Right forelimb (tissue), 1 donor: ENCODE measurements around the gene PLA2G6.
A peak's percentile ranks its signal among the peaks of the same experiment; 100 is the strongest.
"Not testable (repeated sequence)": the region's sequence is repeated elsewhere in the genome, so short reads cannot be mapped to it uniquely, and the experiment has no call there.

Experiments used
- DNase-seq: peaks from one replicate; pipeline ENCODE4 v3.0.0-alpha.2; 2018

The PLA2G6 gene

GRCh38 chr22:38187413-38188212 lies 6.0 kb upstream of the PLA2G6 start:
- DNase-seq = no peak

DNA sequence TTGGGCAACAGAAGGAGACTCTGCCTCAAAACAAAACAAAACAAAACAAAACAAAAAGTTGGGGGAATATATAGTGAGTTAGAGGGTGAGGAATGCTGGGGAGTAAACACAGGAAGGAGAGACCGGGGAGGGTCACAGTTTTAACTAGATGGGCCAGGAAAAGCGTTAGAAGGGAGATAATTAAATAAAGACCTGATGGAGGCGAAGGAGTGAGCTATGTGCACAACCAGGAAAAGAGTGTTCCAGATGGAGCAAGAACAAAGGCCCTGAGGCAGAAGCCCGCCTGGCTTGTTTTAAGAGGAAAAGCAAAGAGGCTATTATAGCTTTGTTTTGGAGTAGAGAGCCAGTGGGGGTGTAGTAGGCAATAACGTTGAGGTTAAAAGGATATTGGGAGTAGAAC lies 4.8 kb upstream of the PLA2G6 start:
- DNase-seq = no peak

DNA sequence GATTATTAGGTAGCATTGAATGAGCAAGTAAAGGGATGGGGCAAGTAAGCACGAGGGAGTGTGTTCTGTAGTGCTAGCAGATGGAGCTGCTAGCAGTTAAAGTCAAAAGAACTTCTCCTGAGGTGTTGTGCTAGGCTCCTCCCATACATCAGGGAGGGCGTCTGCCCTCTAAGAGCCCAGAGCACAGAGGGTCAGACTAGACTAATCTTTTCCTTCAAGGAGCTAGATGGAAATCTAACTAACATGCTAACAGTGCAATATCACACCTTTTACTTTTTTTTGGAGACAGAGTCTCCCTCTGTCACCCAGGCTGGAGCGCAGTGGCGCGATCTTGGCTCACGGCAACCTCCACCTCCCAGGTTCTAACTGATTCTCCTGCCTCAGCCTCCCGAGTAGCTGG lies 3.2 kb upstream of the PLA2G6 start:
- DNase-seq = no peak

DNA sequence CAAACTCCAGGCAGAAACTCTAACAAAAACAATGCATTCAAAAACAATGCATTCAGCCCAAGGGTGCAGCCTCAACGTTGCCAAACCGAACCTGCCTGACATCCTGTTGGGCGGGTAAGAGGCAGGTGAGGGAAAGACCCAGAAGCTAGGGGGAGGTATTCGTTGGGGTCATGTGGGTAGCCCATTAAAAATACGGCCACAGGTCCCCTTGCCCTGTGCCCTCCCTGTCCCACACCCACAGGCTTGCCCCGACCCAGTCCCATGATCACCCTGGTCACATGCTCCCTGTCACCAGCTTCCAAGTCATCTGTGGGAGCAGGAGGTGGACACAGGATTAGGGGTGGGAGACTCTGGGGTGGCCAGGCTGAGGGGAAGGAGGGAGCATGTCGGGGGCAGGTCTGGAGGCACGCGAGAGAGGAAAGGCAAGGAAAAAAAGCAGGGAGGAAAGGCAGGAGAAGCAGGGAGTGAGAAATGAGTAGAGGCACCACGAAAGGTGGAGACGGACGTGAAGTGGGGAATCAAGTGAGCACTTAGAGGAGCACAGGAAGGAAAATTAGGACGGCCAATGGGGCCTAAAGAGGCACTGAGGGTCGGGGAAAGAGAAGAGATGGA lies 683 bp downstream of the PLA2G6 start:
- DNase-seq = peak; percentile 31

DNA sequence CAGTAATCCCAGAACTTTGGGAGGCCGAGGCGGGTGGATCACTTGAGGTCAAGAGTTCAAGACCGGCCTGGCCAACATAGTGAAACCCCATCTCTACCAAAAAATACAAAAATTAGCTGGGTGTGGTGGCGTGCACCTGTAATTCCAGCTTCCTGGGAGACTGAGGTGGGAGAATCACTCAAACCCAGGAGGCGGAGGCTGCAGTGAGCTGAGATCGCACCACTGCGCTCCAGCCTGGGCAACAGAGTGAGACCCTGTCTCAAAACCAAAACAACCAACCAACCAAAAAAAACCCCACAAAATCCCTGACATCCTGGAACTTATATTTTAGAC lies 3.1 kb downstream of the PLA2G6 start:
- not testable (repeated sequence) for DNase-seq

DNA sequence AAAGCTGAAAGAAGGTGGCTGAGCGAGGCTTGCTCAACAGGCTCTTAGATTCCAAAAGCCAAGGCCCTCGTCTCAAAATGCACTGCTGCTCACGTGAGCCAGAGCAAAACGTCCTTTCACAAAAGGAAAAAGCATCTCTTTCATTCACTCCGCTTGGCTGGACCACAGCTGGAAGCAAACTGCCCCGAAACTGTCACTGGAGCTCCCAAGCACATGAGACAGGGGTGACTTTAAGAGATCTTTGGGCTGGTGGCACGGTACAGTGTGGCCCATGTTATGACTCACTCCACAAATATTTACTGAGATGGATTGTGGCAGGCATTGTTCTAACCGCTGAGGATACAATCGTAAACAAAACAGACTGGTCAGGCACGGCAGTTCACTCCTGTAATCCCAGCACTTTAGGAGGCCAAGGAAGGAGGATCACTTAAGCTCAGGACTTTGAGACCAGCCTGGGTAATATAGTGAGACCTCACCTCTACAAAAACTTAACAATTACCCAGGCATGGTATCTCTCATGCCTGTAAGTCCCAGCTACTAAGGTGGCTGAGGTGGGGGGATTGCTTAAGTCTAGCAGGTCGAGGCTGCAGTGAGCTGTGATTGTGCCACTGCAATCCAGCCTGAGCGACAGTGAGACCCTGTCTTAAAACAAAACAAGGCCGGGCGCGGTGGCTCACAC lies 3.6 kb downstream of the PLA2G6 start:
- peak; percentile 32 for DNase-seq

DNA sequence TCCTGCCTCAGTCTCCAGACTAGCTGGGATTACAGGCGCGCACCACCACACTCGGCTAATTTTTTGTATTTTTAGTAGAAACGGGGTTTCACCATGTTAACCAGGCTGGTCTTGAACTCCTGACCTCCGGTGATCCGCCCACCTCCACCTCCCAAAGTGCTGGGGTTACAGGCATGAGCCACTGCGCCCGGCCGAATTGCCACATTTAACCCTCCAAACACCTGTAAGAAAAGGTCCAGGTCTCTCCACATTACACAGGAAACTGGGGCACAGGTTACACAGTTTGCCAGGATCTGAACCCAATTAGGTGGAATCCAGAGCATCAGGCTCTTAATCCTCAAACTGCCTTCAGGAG lies 4.1 kb downstream of the PLA2G6 start:
- DNase-seq = not testable (repeated sequence)

DNA sequence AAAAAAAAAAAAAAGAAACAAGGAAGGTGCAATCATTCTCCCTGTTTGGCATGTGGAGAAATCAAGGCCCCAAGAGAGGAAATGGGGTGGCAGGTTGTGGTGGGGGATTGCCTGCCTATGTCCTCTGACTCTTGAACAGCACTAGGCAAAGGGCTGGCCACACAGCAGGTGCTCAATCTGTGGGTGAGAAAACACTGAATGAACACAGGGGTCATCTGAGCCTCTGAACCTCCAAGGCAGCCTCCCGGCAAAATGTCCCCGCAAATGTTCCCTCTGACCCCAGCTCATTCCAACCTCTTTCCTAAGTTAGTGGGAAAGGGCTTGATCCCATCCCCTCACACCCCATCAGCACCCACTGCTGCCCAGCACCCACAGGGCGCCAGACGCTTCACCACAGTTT lies 4.6 kb downstream of the PLA2G6 start:
- DNase-seq = peak; percentile 32

DNA sequence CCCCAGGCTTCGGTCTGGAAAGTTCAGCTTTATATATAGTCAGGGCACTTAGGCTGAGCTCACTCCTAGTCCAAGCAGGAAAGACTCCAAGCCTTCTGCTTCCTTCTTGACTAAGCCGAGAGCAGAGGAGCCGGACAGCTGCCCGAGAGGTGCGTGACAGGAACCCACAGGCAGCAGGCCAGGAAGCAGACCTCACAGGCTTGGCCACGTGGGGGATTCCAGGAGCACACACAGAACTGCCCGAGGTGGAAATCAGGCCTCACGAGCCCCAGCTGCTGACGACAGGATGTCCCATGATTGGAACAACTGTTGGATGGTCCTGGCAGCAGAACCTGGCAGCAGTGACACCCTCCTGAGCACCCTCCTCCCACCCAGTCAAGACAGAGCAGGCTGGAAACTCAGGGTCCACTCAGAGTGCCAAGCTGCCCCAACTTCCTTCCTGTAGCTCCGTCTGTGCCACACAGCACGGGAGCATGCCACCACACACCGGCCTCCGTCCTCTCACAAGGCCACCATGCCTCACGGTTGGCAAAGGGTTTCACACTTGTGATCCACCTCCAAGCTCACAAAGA lies 5.4 kb downstream of the PLA2G6 start:
- peak; percentile 60 for DNase-seq

DNA sequence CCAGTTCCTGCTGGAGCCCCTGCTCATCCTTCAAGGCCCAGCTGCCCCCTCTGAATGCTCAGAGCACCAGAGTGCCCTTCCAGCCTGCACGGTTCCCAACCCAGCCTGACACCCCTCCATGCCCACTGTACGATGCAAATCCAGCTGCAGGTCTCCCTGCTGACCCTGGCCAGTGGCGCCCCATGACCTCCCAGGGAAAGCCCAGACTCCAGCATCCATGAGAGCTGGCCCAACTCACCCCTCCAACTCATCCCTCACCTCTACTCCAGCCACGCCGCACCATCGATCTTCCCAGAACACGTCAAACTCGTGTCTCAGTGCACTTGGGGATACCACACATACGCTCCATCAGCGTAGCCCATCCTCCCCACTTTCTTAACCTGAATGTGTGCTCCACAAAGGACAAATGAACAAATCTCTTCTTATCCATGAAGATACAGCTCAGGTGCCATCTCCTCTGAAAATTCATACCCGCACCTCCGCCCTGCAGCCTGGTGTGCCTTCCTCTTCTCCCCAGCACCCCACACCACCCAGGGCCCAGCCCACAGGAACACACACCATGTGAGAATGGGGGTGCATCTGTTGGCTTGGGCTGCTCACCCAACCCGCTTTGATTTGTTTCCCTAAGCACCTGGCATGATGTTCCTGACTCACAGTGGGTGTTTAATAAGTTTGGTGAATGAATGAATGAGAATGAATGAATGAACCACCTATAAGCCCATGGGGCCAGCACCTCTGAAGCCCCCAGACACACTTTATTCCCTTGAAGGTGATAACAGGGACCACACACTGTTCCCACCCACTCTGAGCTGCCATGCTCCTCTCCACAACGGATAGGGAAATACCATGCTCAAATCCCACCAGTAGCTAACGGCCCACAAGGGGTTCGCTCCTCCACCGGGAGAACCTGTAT lies 6.2 kb downstream of the PLA2G6 start:
- peak; percentile 21 for DNase-seq

DNA sequence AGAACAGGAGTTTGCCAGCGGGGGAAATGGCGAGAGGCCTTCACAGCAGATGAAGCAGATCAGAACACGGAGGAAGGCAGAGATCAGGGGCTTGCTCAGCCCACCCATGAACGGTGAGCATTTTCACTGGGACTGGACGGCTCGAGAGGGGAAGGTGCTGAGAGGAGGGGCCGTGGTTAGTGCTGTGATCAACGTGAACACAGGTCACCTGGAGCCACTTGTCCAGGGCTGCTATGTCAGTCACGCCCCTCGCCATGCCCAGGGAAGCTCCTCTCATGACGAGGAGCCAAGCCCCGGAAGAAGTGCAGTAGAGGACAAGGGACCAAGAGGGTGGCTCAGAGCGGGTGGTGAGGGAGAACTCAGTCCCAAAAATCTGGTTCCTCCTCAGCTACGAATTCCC lies 7.0 kb downstream of the PLA2G6 start:
- peak; percentile 32 for DNase-seq

- no peak for DNase-seq
Measured at GRCh38 chr22:38173641-38173906, 8.1 kb downstream of the PLA2G6 start.

DNA sequence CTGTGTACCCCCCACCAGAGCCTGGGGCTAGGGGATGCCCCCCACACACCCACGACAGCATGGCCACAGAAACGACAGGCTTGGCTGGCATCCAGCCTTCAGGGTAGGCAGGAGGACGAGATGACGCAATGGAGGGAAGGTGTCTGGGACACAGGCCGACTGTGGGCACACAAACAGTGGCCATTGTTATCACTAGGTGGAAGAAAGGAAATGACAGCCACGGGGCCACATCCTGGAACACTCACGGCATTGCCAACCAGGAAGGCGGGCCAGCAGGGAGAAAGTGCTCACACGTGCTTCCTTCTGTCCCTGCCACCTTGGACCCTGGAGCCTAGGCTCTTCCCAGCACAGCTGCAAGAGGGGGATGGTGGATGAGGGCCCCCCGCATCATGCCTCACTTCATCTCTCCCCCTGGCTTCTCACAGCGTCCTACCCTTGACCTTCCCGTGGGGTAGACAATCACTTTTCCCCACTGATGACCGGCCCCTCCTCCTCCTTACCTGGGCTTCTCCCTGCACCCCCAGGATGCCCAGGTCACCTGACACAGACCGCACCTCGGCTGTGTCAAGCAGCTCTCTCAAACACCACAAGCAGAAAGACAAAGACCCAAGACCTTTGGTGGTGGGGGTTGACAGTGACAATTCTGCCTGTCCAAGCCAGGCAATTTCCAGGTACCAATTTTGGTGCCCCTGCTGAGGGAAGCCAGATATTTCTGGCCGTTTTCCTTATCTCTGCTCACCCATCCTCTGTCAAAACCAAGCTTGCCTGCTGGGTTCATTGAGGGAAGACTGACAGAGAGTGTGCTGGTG lies 8.6 kb downstream of the PLA2G6 start:
- peak; percentile 50 for DNase-seq

- peak; percentile 41 for DNase-seq
Measured at GRCh38 chr22:38171927-38172831, 9.5 kb downstream of the PLA2G6 start.

GRCh38 chr22:38170469-38170868 lies 11.2 kb downstream of the PLA2G6 start:
- DNase-seq = peak; percentile 2

DNA sequence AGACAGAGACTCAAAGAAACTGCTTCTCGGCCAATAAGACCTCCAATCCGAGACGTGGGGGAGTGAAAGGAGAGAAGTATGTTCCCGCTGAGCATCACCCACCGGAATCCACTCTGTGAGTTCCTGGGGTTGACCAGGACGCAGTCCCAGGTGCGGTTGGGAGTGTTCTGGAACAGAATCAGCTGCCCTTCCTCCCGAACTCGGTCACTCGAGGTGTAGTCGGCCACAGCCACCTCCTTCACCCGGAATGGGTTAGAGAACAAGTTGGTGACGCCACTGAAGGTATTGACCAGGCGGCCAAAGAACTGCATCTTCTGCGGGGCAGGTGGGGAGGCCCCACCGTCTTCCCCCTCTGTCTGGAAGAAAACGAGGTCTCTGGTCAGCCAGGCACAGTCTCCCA lies 12.5 kb downstream of the PLA2G6 start:
- DNase-seq = peak; percentile 28

DNA sequence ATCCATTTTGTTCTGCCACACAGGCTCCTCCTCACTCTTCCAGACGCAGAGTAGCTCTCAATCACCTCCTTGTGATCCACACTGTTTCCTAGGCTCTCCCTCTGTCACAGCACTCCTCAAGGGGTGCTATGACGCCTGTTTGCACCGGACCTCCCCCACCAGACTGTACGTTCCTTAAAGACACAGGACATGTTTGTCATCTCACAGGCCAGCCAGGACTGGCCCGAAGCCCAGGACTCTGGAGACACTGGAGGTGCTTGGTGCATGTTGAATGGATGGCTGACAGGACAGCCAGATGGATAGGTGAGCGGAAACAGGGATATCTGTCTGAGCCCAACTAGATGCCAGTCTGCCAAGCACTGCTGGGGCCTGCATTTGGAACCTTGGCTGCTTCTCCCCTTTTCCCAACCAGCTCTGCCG lies 13.6 kb downstream of the PLA2G6 start:
- peak; percentile 30 for DNase-seq

DNA sequence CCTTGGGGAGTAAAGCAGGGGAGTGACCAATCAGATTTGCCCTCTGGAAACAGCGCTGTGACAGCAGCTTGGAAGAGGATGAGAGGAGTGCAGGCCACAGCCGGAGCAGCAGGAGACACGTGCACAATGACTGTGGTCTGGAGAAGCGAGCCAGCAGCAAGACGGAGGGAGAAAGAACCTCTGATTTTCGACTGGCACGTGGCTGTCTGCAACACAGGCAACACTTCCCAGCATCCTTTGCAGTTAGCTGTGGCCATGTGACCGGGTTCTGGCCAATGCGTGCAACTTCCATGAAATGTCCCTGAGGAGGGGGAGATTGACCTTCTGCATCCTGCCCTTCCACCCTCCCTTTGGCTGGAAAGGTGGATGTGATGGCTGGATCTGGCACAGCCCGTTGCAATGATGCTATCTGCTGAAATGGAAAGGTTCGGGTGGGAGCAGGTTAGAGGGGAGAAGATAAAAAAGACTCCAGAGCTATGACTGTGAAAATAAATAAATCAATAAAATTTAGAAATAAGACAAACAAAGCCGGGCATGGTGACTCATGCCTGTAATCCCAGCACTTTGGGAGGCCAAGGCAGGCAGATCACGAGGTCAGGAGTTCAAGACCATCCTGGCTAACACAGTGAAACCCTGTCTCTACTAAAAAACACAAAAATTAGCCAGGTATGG lies 15.6 kb downstream of the PLA2G6 start:
- DNase-seq = peak; percentile 16

GRCh38 chr22:38164551-38164918 lies 17.1 kb downstream of the PLA2G6 start:
- peak; percentile 35 for DNase-seq

GRCh38 chr22:38163844-38164550 lies 17.6 kb downstream of the PLA2G6 start:
- DNase-seq = peak; percentile 33
